ENCODE measurements around the gene P3H2.

Gene P3H2

GRCh38 chr3:189936201-189936945, 184.3 kb downstream of the P3H2 start:
- H2AFZ ChIP-seq (ENCODE audit: low read depth) = no peak overlapping the region
- H3K4me2 ChIP-seq = no peak overlapping the region
- H3K27ac ChIP-seq = no peak overlapping the region
- H3K4me1 ChIP-seq (ENCODE audit: low read depth, poor library complexity, severe bottlenecking) = no peaks in the 10 kb centered on the region
- no peak overlapping the region for H3K4me3 ChIP-seq (IDR thresholded peaks at IDR 0.05; ENCODE audit: insufficient read depth, low read depth, low read length)
- no peaks in the 10 kb centered on the region for H3K27me3 ChIP-seq (ENCODE audit: insufficient read depth, low read depth)
- H3K36me3 ChIP-seq (ENCODE audit: insufficient read depth) = no peaks in the 10 kb centered on the region
- no peaks in the 10 kb centered on the region for H3K79me2 ChIP-seq (ENCODE audit: insufficient read depth, low read depth)
- no peak for TF ChIP-seq CTCF (conservative IDR thresholded peaks at IDR 0.05; ENCODE audit: low read depth, low read length)
- no peaks in the 10 kb centered on the region for H4K20me1 ChIP-seq (ENCODE audit: insufficient read depth)
- H3K9ac ChIP-seq = no peak overlapping the region

GRCh38 chr3:189927975-189928895, 192.5 kb downstream of the P3H2 start:
- Histone ChIP-seq H3K27me3 (ENCODE audit: insufficient read depth, low read depth) (no peaks in the 10 kb centered on the region), H3K27ac (no peak overlapping the region), H3K79me2 (ENCODE audit: insufficient read depth, low read depth) (no peaks in the 10 kb centered on the region), H3K4me3 (IDR thresholded peaks at IDR 0.05; ENCODE audit: insufficient read depth, low read depth, low read length) (no peak overlapping the region), H4K20me1 (ENCODE audit: insufficient read depth) (no peaks in the 10 kb centered on the region), H3K4me1 (ENCODE audit: low read depth, poor library complexity, severe bottlenecking) (no peaks in the 10 kb centered on the region), H3K9ac (no peak overlapping the region), H3K4me2 (no peak overlapping the region), H3K36me3 (ENCODE audit: insufficient read depth) (no peaks in the 10 kb centered on the region), H2AFZ (ENCODE audit: low read depth) (no peak overlapping the region)
- TF ChIP-seq CTCF (conservative IDR thresholded peaks at IDR 0.05; ENCODE audit: low read depth, low read length) = no peak

- no peaks in the 10 kb centered on the region for H3K27me3 ChIP-seq (ENCODE audit: insufficient read depth, low read depth)
- no peak for TF ChIP-seq CTCF (conservative IDR thresholded peaks at IDR 0.05; ENCODE audit: low read depth, low read length)
These were observed 198.9 kb downstream of the P3H2 start for GRCh38 chr3:189921770-189922169.

GRCh38 chr3:189914799-189915198, 205.9 kb downstream of the P3H2 start:
- Histone ChIP-seq H3K36me3 (ENCODE audit: insufficient read depth) (no peaks in the 10 kb centered on the region), H3K9ac (no peak overlapping the region), H3K4me2 (no peak overlapping the region), H3K4me1 (ENCODE audit: low read depth, poor library complexity, severe bottlenecking) (no peaks in the 10 kb centered on the region), H3K27ac (no peak overlapping the region), H3K27me3 (ENCODE audit: insufficient read depth, low read depth) (no peaks in the 10 kb centered on the region), H3K79me2 (ENCODE audit: insufficient read depth, low read depth) (no peaks in the 10 kb centered on the region), H3K4me3 (IDR thresholded peaks at IDR 0.05; ENCODE audit: insufficient read depth, low read depth, low read length) (no peak overlapping the region), H2AFZ (ENCODE audit: low read depth) (no peak overlapping the region), H4K20me1 (ENCODE audit: insufficient read depth) (no peaks in the 10 kb centered on the region)
- no peak for TF ChIP-seq CTCF (conservative IDR thresholded peaks at IDR 0.05; ENCODE audit: low read depth, low read length)

More at GRCh38 chr3:189921770-189922169, 198.9 kb downstream of the P3H2 start:
- no peaks in the 10 kb centered on the region for H3K4me1 ChIP-seq (ENCODE audit: low read depth, poor library complexity, severe bottlenecking)
- H3K36me3 ChIP-seq (ENCODE audit: insufficient read depth) = no peaks in the 10 kb centered on the region
- no peak overlapping the region for H3K9ac ChIP-seq
- no peaks in the 10 kb centered on the region for H3K79me2 ChIP-seq (ENCODE audit: insufficient read depth, low read depth)
- no peaks in the 10 kb centered on the region for H4K20me1 ChIP-seq (ENCODE audit: insufficient read depth)
- H2AFZ ChIP-seq (ENCODE audit: low read depth) = no peak overlapping the region
- H3K27ac ChIP-seq = no peak overlapping the region
- no peak overlapping the region for H3K4me3 ChIP-seq (IDR thresholded peaks at IDR 0.05; ENCODE audit: insufficient read depth, low read depth, low read length)
- H3K4me2 ChIP-seq = no peak overlapping the region

Measured in KMS-11 (cell line).